Activated gamma-delta T cell treated with Interleukin-2 at 50 U/mL for 16 hours (primary cell): ENCODE results near the gene ZFHX3.

Experiments used
- DNase-seq: peaks from one replicate; pipeline ENCODE4 v3.0.0-alpha.2; 2020

The ZFHX3 gene

DNA sequence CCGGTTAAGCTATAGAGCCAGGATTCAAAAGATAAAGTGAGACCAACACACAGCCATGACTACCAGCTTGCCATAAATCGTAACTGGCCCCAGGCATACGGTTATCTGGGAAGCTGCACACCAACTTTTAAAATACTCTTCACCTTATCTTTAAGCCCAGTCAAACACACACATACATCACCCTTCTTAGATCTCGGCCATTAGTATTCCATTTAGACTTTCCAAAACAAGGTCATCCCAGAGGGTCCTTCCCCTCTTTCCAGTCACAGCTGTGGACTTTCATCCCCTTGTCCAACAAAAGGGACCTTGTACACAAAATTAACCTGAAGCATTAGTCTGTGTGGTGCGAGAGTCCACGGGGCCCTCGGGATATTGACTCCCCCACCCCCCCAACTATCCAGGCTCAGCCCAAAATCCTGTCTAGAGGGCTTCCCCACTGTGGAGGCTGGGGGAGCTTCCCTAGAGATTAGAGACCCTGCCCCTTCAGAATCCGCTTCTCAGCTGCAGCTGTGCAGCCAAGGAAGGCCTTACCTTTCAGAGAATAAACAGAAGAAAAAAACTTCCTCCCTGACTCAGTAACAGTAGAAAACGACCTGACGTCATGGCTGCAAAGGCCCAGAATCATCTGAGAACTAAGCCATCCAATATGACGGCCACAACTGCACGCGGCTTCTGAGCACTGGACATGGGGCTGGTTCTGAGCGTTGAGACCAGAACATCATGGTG, 9.9 kb downstream of the ZFHX3 start:
- DNase-seq, result no peak

DNA sequence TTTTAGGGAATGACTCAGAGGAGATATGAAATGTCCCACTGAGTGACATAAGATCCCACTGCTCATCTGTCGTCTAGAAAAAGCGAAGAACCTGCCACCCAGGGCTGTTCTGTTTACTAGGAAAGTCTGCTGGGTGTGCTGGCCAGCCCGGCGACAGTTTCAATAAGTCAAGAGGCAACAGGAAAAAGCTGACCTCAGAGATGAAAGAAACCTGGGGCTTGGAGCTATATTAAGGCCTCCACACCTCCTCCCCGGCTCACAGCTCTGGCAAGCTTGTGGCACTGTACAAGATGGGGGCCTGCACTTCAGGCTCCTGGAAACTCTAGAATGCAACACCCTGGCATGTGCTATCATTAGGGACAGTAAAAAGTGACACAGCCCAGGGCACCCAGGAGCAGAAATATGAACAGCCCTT, 10.6 kb downstream of the ZFHX3 start:
- DNase-seq, result no peak

DNA sequence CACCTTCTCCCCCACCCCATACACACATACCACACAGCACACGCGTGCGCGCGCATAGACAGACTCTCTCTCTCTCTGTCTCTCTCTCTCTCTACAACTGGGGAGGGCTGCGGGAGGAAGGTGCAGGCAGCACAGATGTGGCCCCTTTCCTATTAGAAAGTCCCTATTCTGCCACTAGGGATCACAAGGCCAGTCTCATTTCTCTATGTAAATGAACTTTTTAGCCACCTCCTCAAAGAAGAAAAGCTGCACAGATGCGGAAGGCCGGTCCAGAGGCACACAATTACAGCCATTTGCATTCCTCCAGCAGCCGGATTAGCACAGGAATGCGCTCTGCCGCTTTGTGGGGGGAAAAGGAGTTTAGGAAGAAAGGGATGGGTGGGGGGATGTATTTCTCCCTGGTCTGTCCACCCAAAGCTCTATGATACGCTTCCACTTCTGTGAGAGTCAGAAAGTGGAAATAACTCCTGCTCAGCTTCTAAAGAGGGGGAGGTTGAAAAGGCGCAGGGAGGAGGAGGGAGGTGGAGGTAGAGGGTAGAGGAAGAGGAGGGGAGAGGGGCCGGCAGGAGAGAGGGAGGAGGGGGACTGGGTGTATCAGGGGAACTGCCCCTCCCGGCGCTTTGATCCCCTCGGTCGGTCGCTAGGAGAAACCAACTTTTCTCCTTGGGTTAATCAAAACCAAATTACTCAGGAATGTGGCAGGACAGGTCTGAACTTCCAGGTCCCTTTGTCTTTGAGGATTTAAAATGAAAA, 11.7 kb downstream of the ZFHX3 start:
- no peak for DNase-seq

DNA sequence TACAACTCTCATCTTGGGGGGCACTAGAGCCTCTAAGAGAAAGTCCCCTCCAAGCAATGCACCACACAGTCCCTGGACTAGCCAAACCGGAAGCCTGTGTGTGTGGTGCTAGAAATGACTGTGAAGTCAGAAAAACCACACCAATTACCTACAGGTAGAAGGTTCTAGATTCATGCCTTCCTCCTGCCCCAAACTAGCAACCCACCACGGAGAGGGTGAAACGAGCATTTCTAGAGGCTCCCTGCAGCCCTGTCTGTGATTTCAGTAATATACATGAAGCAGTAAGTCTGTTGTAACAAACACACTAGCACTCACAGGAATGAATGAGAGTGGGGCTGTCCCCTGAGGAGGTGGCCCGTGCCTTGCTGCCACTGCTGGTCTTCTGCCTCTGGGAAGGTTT, 13.6 kb downstream of the ZFHX3 start:
- no peak for DNase-seq

DNA sequence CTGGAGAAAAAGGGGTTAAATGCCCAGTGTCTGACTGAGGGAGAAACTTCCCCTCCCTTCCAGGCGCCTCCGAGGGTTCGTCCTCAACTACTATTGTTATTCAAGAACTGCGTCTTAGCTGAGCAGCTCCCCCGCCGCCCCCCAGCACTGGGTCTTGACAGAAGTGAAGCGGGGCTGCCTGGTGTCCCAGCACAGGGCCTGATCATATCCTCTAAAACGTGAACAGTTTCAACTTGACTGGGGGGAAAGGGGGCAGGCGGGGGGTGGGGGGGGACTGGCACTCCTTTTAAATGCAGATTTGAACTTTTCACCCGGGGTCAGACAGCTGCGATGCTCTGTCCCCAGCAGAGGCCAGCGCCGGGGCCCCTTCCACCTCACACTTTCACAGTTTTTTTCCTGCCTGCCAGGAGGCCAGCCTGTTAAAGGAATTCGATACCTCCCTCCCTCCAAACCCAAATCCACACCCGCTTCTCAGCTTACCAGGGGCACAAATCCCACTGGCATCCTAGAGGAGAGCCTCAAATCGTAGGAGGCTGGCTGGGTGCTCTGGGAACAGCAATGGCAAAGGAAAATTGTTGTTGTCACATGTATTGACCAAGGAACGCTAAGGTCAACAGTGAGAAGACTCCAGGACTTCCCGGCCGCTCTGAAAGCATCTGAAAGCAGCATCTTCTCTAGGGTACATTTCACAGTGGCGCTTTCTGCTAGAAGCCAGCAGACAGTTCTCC, 14.5 kb downstream of the ZFHX3 start:
- DNase-seq, result no peak

DNA sequence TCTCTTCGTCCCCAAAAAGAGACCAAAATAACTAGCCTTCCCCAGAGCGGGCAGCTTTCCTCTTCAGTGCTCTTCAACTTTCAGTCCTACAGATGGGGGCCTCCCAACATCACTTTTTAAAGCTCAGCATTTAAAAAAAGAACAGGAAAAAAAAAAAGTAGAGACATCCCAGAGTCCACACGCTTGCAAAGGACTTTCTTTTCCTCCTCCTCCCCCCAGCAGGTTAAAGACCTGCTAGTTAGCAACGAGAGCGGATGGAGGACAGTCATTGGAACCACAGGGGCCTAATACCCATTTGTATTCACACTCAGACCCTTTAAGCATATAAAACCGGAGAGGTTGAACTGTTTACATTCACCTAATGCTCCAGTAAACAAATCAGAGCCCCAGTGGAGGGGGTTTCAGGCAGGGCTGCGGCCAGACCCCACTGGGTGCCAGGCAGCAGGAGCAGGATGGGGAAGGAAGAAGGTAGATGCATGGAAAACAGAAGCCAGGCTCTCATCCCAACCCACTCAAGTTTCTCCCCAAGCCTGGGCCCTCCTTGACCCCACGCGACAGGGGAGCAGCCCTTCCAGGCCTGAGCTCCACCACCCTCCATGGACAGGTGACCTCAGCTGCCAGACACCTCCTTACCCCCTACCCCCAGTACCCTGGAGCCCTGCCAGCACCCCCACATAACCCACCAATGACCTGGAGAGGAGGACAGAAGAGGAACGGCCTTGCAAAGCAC, 15.2 kb downstream of the ZFHX3 start:
- DNase-seq, result no peak

DNA sequence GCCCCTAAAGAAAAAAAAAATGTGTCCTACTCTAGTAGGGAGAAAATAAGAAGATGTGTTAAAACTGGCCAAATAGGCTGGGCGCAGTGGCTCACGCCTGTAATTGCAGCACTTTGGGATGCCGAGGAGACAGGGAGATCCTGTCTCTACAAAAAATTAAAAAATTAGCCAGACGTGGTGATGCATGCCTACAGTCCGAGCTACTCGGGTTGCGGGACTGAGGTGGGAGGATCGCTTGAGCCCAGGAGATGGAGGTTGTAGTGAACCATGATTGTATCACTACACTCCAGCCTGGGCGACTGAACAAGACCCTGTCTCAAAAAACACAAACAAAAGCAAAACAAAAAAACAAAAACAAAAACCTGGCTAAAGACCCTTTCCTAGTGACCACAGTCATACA, 15.9 kb downstream of the ZFHX3 start:
- DNase-seq, result no peak

DNA sequence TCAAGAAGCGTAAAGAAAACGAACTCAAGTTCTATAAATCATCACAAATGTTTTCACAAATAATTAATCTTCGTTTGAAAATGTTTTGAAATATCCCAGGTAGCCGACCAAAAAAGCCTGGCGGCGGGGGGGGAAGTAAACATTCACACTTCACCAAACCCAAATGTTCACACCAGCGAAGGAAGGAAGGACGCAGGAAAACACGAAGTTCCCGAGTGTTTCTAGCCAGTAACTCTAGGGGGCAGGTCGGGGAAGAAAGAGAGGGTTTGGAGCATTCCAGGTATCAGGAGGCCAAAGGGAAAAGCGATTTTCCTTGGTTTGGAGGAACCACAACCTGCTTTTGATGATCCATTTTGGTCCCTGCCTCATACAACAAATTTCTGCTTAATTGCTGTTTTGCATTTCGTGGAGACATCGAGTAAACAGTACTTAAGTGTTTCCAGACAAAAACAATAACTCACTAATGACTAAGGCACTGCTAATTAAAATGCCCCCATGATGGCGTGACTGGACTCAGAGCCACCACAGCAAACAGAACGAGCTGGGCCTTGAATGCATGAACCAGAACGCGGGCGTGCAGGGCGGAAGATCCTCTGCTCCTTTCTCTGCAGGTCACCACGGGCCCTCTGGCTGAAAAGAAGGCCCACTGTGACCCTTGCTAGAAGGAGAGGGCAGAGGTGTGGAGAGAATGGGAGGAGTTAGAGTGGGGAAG, 16.6 kb downstream of the ZFHX3 start:
- DNase-seq, result no peak

DNA sequence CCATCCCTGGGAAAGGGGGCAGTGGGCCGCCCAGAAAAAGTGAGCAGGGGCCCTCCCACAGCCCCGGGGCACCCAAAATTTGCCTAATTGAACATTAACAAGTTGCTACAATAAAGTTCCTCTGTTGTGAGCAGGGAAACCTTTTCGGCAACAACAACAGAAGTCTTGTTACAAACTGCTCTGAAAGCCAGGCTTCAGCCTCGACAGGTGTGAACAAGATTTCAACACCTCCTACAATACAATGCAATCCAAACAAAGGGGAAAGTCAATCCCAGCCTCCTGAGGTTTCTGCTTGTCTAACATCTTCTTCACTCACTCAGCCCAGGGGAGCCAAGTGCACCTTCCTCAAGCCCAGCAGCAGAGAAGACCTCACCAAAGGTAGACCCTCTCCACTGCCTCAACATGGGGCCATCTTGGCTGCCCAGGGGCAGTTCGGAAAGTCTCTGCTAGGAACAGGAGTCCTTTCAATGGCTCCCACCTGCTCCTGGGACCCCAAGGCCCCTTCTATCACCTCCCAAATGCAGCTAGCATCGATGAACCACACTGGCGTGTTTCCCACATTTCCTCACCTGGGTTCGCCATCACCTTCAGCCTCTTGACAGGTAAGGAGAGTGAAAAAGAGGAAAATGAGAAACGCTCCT, 19.1 kb downstream of the ZFHX3 start:
- DNase-seq, result no peak

DNA sequence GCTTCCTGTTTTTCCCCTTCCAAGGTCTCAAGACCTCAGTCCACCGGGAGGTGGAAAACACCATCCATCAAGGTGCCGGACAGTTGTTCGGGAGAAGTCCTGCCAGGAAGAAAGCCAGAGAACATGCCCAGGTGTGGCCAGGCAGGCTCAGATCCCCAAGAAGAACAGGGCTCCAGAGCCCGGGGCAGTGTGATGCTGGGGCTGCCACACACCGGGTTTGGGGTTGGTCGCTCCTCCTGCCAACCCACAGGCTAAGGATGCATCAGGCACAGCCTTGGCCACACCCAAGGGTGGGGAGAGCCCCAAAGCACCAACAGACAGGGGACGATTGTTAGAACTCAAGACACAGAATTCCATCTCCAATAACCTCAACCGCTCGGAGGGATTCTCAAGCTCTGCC, 19.7 kb downstream of the ZFHX3 start:
- no peak for DNase-seq

DNA sequence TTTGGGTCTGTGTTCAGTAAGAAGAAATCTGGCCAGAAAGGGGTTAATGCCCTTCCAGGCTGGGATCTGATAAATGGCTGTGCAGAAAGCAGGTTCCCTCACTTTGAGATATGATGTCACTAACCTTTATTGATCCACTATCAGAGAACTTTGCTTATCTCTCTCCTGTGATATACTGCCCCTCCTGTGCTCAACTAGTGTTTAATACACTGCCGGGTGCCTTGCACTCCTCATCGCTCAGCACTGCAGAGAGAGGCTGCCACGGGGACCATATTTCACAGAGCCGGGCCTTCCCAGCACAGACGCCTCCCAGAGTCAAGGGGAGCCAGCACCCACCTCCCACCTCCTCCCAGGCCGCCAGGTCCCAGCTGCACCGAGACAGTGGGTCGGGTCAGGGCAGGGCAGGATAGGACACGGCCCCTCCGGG, 20.2 kb downstream of the ZFHX3 start:
- no peak for DNase-seq

DNA sequence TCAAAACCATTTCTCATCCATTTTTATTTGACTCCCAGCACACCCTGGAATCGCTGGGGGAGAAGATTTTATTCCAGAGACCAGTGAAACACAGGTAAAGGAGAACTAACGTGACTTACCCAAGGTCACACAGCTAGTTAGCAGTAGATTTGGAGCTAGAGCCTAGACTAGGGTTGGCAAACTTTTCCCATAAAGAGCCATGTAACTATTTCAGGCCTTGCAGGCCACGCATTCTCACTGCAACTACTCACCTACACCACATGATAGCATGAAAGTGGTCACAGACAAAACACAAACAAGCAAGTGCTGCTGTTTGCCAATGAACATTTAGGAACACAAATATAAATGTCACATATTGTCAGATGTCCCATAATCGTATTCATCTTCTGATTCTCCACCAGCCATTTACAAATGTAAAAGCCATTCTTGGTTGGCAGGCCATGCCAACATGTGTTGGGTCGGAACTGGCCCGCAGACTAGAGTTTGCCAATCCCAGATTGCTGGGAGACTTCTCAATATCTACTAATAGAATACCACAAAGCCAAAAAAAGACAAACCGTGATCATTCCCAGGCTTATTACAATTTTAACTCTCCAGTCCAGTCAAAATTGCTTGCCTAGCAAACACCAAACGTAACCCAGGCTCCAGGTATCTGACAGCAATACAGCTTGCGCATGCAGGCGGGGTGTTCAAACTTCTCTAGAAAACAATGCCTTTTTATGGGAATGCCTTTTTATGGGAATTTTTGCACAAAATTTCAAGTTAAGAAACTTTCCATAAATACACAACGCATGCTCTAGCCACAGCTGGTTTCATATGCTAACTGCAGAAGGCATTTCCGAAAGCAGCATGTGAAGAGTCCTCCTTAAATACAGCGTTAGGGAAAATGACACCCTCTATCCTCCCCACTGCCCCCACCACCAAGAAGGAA, 20.9 kb downstream of the ZFHX3 start:
- no peak for DNase-seq

DNA sequence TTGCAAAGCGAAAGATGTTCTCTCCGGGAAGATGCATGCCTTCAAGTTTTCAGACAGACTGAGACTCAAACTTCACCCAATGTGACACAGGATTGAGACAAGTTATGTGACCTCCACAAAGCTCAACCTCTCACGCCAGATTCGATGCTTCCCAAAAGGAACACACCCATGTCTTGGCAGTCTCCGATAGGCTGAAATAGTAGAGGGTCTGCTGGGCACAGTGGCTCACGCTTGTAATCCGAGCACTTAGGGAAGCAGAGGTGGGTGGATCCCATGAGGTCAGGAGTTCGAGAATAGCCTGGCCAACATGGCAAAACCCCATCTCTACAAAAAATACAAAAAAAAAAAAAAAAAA, 22.1 kb downstream of the ZFHX3 start:
- DNase-seq, result no peak

DNA sequence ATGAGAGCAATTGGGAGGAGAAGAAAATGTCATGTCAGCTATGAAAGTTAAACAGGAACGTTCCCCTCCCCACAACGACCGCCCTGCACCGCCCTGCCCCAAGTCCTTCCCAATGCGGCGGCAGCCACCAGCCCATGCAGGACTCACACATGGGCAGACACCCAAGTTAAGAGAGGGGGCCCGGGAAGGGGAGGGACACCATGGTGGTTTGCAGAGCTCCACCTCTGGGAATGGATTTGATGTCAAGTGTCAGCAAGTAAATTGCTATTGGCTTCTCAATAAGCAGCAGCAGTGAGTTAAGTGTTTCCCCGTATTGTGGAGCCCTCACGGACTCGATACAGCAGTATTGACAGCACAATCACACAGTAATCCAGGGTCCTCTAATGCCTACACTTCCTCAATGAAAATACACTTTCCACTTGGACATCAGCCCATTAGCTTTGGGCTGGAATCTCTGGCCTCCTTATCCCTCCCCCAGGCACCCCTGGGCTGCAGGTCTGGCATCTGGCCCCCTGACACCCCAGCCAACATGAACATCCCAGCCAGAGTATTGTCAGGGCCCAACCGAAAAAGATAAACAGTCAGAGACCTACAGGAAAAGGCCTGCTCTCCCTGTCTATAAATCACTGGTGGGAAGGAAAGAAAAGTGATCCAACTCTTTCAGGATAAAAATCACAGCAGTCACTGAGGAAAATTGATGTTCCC, 22.6 kb downstream of the ZFHX3 start:
- DNase-seq, result no peak

DNA sequence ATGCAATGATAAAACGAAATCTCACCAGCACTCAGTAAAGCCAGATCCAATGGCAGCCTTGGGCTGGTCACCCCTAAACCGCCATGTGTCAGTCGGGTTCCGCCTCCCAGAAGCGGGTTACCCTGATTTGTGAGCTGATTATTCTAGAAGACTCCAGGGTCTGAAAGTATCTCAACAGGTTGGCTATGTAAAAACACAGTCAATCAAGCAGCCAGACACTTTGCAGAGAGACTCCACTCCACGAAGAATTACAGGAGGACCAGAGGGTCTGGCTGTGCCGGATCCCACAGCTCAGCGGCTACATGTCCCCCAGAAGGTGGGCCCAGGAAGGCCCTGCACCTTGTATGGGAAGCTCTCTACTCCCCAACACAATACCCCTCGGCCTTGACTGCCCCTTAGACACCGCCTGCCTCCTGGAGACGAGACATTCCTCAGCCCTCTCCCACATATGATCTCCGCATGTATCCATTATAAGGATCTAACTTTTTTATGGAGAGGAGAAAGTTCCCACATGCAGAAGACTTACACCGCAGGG, 23.3 kb downstream of the ZFHX3 start:
- DNase-seq, result no peak

DNA sequence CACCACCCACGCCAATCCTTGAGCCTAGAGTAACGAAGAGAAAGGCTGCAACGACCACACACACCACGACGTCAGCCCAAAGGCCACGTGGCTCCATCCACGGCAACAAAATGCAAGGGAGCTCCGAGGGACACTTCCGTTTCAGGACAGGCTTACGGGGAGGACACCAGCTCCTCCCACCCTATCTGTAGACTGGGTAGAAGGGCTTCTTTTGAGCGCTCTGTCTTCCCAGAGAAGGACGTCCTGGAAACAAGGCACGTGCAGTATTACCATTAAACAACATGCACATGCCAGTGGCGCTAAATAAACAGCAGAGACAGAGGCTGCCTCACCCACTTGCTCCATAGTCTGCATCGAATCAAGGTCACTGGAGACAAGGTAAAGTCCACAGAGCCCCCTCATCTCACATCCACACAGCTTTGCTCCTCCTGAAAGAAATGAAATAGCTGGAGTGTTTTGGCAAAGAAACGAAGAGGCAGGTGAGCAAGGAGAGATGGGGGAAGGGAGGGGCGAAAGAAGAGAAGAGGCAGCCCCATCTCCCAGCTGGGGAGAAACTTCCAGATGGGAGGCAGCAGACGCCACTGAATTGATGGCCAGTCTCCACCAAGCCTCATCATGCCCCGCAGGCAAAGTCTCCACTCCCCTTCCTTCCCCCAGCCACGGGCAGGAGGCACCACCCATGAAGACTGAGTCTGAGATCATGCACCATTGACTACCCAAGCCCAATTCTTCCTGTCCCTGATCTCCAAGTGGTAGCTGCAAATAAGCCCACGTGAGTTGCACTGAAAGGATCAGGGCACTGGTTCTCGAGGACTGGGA, 24.0 kb downstream of the ZFHX3 start:
- no peak for DNase-seq

DNA sequence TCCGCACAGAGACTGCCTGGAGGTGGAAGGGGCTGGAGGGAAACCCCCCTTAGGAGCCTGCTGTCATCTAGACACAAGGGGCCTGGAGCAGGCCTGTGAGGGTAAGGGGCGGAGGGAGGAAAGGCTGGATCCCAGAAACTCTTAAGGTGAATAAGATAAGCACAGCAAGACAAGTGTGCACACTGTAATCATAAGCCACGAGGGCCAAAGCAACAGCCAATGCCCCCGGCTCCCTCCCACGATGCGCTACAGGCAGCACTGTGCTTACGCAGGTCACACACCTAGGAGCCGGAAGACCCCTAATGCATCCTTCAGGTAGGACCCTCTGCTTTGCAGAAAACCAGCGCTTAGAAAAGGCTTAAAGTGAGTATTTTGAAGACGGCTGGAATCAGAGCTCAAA, 24.6 kb downstream of the ZFHX3 start:
- DNase-seq, result no peak

DNA sequence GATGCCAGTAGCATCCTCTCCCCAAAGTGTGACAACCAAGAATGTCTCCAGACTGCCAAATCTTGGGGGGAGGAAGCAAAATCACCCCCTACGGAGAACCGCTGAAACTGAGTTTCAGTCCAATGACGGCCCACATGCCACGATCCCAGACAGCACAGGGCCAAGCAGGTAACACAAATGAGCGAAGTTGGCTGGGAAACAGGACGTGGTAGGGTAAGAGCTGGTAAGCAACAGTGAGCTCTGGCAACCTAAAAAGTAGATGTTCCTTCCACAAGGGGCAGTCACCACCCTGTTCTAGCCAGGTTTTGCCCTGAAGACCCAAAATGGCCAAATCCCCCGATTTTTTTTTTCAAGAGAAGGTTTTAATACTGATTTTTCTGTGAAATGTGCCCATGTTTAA, 25.4 kb downstream of the ZFHX3 start:
- no peak for DNase-seq

DNA sequence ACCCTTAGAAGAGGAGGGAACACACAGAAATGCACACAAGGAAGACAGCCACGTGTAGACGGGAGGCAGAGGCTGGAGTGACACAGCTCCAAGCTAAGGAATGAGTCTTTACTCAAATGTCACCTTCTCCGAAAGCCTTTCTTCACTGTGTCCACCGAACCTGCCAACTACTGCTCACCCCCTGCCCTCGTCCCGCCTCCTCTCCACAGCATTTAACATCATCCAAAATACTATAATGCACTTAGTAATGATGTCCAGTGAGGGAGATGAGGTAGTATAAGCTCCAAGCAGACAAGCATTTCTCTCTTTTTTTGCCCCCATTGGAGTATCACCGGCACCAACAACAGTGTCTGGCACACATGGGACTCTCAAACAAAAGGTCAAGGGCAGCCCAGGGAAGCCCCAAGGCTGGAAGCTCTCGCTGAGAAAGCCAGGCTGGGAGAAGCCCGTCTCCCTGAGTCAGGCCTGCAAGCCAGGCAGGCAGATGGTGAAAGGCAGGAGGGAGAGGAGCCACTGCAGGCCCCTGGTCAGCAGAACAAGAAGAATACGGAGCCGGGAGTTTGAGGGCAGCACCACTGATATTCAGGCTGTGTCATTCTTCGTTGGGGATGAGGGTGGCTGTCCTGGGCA, 25.9 kb downstream of the ZFHX3 start:
- DNase-seq, result no peak
